H9 (cell line): ENCODE data around the gene APRT. TPM values are rescaled to one million over a fixed set of nuclear protein-coding genes. Genes with fewer than 3 reads are reported as not detected.
A peak's percentile ranks its signal among the peaks of the same experiment; 100 is the strongest.

ENCODE experiments used
- DNase-seq: peaks from one replicate; pipeline ENCODE4 v3.0.0-alpha.2; 2017
- H2AFZ ChIP-seq: one replicate; pipeline ENCODE4 v1.6.1; 2013; ENCODE audit warnings: mild to moderate bottlenecking, low read length, control low read depth, moderate library complexity
- H2AK5ac ChIP-seq: 2 replicates; pipeline ENCODE4 v1.6.1; 2013; ENCODE audit warnings: low read length, control low read depth, mixed read lengths; ENCODE audit not compliant: insufficient read length
- H2BK120ac ChIP-seq: one replicate; pipeline ENCODE4 v1.6.1; 2013; ENCODE audit warnings: low read depth, mild to moderate bottlenecking, low read length, control low read depth, inconsistent platforms; ENCODE audit not compliant: poor library complexity, severe bottlenecking
- H2BK12ac ChIP-seq: 2 replicates; pipeline ENCODE4 v1.6.1; 2013; ENCODE audit warnings: low read length, control low read depth, mixed read lengths, low read depth; ENCODE audit not compliant: insufficient read length
- H2BK15ac ChIP-seq: 2 replicates; pipeline ENCODE4 v1.6.1; 2013; ENCODE audit warnings: low read depth, low read length, control low read depth
- H2BK20ac ChIP-seq: one replicate; pipeline ENCODE4 v1.6.1; 2013; ENCODE audit warnings: low read depth, mild to moderate bottlenecking, low read length, control low read depth, inconsistent platforms; ENCODE audit not compliant: poor library complexity, severe bottlenecking
- H2BK5ac ChIP-seq: 2 replicates; pipeline ENCODE4 v1.6.1; 2013; ENCODE audit warnings: low read length, control low read depth, mixed read lengths; ENCODE audit not compliant: insufficient read length
- H3K14ac ChIP-seq: 2 replicates; pipeline ENCODE4 v1.6.1; 2013; ENCODE audit warnings: low read length, control low read depth; ENCODE audit not compliant: insufficient read depth
- H3K18ac ChIP-seq: 2 replicates; pipeline ENCODE4 v1.6.1; 2013; ENCODE audit warnings: low read depth, mild to moderate bottlenecking, mixed read lengths, low read length, control low read depth; ENCODE audit not compliant: insufficient read length
- H3K23ac ChIP-seq: 2 replicates; pipeline ENCODE4 v1.6.1; 2013; ENCODE audit warnings: low read length, control low read depth, mixed read lengths, low read depth; ENCODE audit not compliant: insufficient read length
- H3K23me2 ChIP-seq: 2 replicates; pipeline ENCODE4 v1.6.1; 2013; ENCODE audit warnings: low read depth, mild to moderate bottlenecking, mixed read lengths, low read length, control low read depth; ENCODE audit not compliant: insufficient read length, poor library complexity, severe bottlenecking
- H3K27ac ChIP-seq: 2 replicates; pipeline ENCODE4 v1.5.1; 2013; ENCODE audit warnings: low read length, control low read depth, mixed read lengths, low read depth; ENCODE audit not compliant: insufficient read length
- H3K27me3 ChIP-seq: 2 replicates; pipeline ENCODE4 v1.6.1; 2013; ENCODE audit warnings: low read length, control low read depth, inconsistent platforms; ENCODE audit not compliant: insufficient read depth
- H3K4ac ChIP-seq: 2 replicates; pipeline ENCODE4 v1.6.1; 2013; ENCODE audit warnings: low read depth, mild to moderate bottlenecking, control low read depth, inconsistent platforms, low read length, moderate library complexity
- H3K4me1 ChIP-seq: 2 replicates; pipeline ENCODE4 v1.6.1; 2013; ENCODE audit warnings: low read length, control low read depth, inconsistent platforms; ENCODE audit not compliant: insufficient read depth
- H3K4me2 ChIP-seq: 2 replicates; pipeline ENCODE4 v1.6.1; 2013; ENCODE audit warnings: low read length, control low read depth, mixed read lengths; ENCODE audit not compliant: insufficient read length, insufficient read depth
- H3K56ac ChIP-seq: 2 replicates; pipeline ENCODE4 v1.6.1; 2013; ENCODE audit warnings: low read depth, mild to moderate bottlenecking, mixed read lengths, low read length, control low read depth; ENCODE audit not compliant: insufficient read length
- H3K79me1 ChIP-seq: 2 replicates; pipeline ENCODE4 v1.6.1; 2013; ENCODE audit warnings: low read depth, mild to moderate bottlenecking, moderate library complexity, low read length, control low read depth, inconsistent platforms; ENCODE audit not compliant: insufficient read depth, poor library complexity, severe bottlenecking
- H3K79me2 ChIP-seq: 2 replicates; pipeline ENCODE4 v1.6.1; 2013; ENCODE audit warnings: low read length, control low read depth, inconsistent platforms; ENCODE audit not compliant: insufficient read depth
- H3K9ac ChIP-seq: 2 replicates; pipeline ENCODE4 v1.6.1; 2013; ENCODE audit warnings: low read length, control low read depth, mixed read lengths; ENCODE audit not compliant: insufficient read length; ENCODE audit errors: extremely low read depth
- H3K9me3 ChIP-seq: one replicate; pipeline ENCODE4 v1.6.1; 2013; ENCODE audit warnings: low read depth, low read length, inconsistent platforms; ENCODE audit not compliant: control insufficient read depth
- H3T11ph ChIP-seq: one replicate; pipeline ENCODE4 v1.6.1; 2013; ENCODE audit warnings: mild to moderate bottlenecking, low read length, control low read depth, inconsistent platforms
- H4K20me1 ChIP-seq: one replicate; pipeline ENCODE4 v1.6.1; 2013; ENCODE audit not compliant: control insufficient read depth, insufficient read length, insufficient read depth
- H4K5ac ChIP-seq: 2 replicates; pipeline ENCODE4 v1.6.1; 2013; ENCODE audit warnings: low read depth, mild to moderate bottlenecking, mixed read lengths, low read length, control low read depth; ENCODE audit not compliant: insufficient read length
- H4K8ac ChIP-seq: replicated peaks from 2 replicates; pipeline ENCODE4 v1.6.1; 2013; ENCODE audit warnings: low read length, control low read depth, mixed read lengths, low read depth; ENCODE audit not compliant: insufficient read length
- H4K91ac ChIP-seq: 2 replicates; pipeline ENCODE4 v1.6.1; 2013; ENCODE audit warnings: low read depth, mild to moderate bottlenecking, moderate library complexity, mixed read lengths, low read length, control low read depth; ENCODE audit not compliant: insufficient read length
- H3K27ac Mint-ChIP-seq, 3 experiments: 2 replicates in 2 of 3; 3 replicates in 1 of 3; pipeline ENCODE4 v1.8.0; 2020 to 2021; ENCODE audit warnings: mixed read lengths in 3 of 3, mild to moderate bottlenecking in 1 of 3, moderate library complexity in 1 of 3
- H3K27me3 Mint-ChIP-seq: 2 replicates; pipeline ENCODE4 v1.8.0; 2021; ENCODE audit warnings: low read depth, mild to moderate bottlenecking, moderate library complexity, mixed read lengths
- H3K36me3 Mint-ChIP-seq, 3 experiments: 2 replicates in 2 of 3; 3 replicates in 1 of 3; pipeline ENCODE4 v1.8.0; 2020 to 2021; ENCODE audit warnings: low read depth in 3 of 3, mixed read lengths in 3 of 3; ENCODE audit not compliant: insufficient read depth in 1 of 3
- H3K4me1 Mint-ChIP-seq, 2 experiments: 2 replicates each; pipeline ENCODE4 v1.8.0; 2020; ENCODE audit warnings: mixed read lengths in 2 of 2
- H3K4me3 Mint-ChIP-seq, 2 experiments: 2 replicates in 1 of 2; 3 replicates in 1 of 2; pipeline ENCODE4 v1.8.0; 2020 to 2021; ENCODE audit warnings: mild to moderate bottlenecking in 2 of 2, mixed read lengths in 2 of 2, moderate library complexity in 1 of 2
- H3K9me3 Mint-ChIP-seq, 2 experiments: 2 replicates in 1 of 2; 3 replicates in 1 of 2; pipeline ENCODE4 v1.8.0; 2020; ENCODE audit warnings: mild to moderate bottlenecking in 2 of 2, mixed read lengths in 2 of 2, moderate library complexity in 1 of 2
- WGBS: extraction: QIAGEN DNeasy Blood & Tissue Kit; methylation state at CpG from one replicate; pipeline ENCODE4 v1.1.7; 2013; ENCODE audit warnings: missing lambda C conversion rate, low lambda C conversion rate, mixed read lengths; ENCODE audit not compliant: insufficient read length; ENCODE audit errors: extremely low coverage; 5-methylcytosine and 5-hydroxymethylcytosine counted together
- total RNA-seq: library from RNA; stranded (reverse); gene quantifications from 2 replicates; pipeline ENCODE4 v1.2.1, GENCODE V29; 2021
- TF ChIP-seq, protein P1 (sequence below): fragments of 200-600 bp; sonication (generic); conservative IDR thresholded peaks from 3 replicates; pipeline ENCODE4 v1.8.0; 2021; ENCODE audit warnings: antibody characterized with exemption, mild to moderate bottlenecking

Gene APRT
- total RNA-seq, 1 experiment from 2014 or later: 246 TPM

DNA sequence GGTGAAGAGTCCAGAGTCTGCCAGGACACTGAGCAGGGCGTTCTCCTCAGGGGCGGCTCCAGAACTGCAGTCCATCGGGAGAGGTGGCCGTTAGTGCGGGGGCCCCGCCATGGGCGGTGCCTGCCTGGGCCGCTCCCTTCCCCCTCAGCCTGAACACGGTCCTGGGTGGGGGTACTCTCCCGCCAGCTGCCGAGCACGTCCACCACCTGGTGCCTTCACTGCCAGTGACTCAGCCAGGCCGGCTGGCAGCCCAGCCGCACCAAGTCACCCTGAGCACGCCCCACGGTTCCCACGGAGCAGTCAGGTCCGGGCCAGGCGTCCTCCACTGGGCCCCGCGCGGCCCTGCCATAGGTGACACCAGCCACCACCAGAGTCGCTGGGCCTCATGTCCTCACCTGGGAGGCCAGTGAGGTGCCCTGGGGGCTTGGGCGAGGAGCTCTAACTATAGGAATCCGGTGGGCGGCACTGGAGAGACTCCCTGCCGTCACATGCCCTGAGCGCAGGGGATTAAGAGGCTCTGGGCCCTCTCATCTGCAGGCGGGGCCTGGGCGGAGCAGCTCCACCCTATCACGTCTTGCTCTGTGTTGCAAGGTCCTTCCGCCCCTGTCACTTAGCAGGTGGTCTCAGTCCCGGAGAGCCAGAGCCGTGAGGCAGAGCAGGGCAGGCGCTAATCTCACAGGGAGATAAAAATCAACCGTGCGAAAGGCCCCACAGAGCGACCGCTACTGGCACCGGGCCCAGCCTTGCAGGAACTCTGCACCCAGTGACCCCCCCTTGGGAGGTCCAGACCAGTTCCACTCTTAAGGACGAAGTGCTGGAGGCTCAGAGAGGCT is 41.1 kb downstream of the APRT start:
- no peak overlapping the region for H2AFZ ChIP-seq
- no peak overlapping the region for H3K18ac ChIP-seq
- Mint-ChIP-seq H3K9me3 (no peaks in the 10 kb centered on the region), H3K27me3 (no peaks in the 10 kb centered on the region), H3K27ac (peak overlapping the region in 1 of 3 experiments; percentile 67; a peak in 1 of 7 replicates), H3K36me3 (no peaks in the 10 kb centered on the region), H3K4me3 (no peak overlapping the region; a peak in 1 of 5 replicates), H3K4me1 (peaks cover 20 to 50% of the 10 kb centered on the region in 2 experiments)
- no peaks in the 10 kb centered on the region for H3K23me2 ChIP-seq
- no peak overlapping the region for H2BK20ac ChIP-seq
- H3K79me1 ChIP-seq: no peaks in the 10 kb centered on the region
- H2AK5ac ChIP-seq: no peak overlapping the region
- no peak overlapping the region for H3K23ac ChIP-seq
- H2BK5ac ChIP-seq: no peak overlapping the region
- H3K4ac ChIP-seq: no peak overlapping the region
- H3T11ph ChIP-seq: no peak overlapping the region
- H4K20me1 ChIP-seq: no peaks in the 10 kb centered on the region
- H3K9ac ChIP-seq: no peak overlapping the region
- no peak overlapping the region for H3K56ac ChIP-seq
- no peak overlapping the region for H2BK120ac ChIP-seq
- no peaks in the 10 kb centered on the region; the same call in 1 of the 2 replicates for H3K79me2 ChIP-seq
- no peaks in the 10 kb centered on the region for H3K9me3 ChIP-seq
- DNase-seq: peak; percentile 92
- TF ChIP-seq, protein P1, sequence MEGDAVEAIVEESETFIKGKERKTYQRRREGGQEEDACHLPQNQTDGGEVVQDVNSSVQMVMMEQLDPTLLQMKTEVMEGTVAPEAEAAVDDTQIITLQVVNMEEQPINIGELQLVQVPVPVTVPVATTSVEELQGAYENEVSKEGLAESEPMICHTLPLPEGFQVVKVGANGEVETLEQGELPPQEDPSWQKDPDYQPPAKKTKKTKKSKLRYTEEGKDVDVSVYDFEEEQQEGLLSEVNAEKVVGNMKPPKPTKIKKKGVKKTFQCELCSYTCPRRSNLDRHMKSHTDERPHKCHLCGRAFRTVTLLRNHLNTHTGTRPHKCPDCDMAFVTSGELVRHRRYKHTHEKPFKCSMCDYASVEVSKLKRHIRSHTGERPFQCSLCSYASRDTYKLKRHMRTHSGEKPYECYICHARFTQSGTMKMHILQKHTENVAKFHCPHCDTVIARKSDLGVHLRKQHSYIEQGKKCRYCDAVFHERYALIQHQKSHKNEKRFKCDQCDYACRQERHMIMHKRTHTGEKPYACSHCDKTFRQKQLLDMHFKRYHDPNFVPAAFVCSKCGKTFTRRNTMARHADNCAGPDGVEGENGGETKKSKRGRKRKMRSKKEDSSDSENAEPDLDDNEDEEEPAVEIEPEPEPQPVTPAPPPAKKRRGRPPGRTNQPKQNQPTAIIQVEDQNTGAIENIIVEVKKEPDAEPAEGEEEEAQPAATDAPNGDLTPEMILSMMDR: no peak
- no peak overlapping the region for H2BK12ac ChIP-seq
- H3K27ac ChIP-seq: no peak overlapping the region
- H4K8ac ChIP-seq: no peak overlapping the region
- H3K14ac ChIP-seq: no peak overlapping the region; the same call in 1 of the 2 replicates
- WGBS: no CpG with 5 or more reads among the region's 41 CpGs
- H2BK15ac ChIP-seq: no peak overlapping the region
- H3K27me3 ChIP-seq: no peaks in the 10 kb centered on the region
- no peak overlapping the region for H3K4me2 ChIP-seq
- H4K91ac ChIP-seq: no peak overlapping the region
- no peak overlapping the region for H4K5ac ChIP-seq
- H3K4me1 ChIP-seq: no peaks in the 10 kb centered on the region
